Stimulated activated CD4-positive, alpha-beta T cell treated with anti-CD3 and anti-CD28 coated beads, TNF-alpha, amount 100 ng/mL, for 4 hours (primary cell): ENCODE data around the gene POU2F2.

Source experiments
- DNase-seq, 3 experiments: peaks; one replicate each; pipeline ENCODE4 v3.0.0-alpha.2; 2020; ENCODE audit warnings: low read depth in 3 of 3

The POU2F2 gene

DNA sequence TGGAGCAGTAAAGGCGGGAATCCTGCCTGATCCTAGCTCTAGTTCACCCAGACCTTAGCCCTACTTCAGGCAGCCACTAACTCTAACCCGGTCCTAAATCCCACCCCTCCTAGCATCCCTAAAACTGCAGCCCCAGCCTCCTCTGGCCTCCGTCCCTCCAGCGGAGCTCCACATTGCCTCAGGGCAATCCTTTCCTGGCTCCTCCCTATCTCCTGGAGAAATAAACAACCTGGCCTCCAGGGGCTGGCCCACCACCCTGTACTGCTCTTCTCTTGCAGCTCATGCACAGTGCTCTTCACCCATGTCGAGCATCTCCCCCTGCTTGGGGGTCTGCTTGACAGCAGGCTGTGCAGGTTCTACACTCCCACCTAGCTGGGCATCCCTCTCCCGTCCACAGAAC, 6.7 kb downstream of the POU2F2 start:
- DNase-seq, result no peak

DNA sequence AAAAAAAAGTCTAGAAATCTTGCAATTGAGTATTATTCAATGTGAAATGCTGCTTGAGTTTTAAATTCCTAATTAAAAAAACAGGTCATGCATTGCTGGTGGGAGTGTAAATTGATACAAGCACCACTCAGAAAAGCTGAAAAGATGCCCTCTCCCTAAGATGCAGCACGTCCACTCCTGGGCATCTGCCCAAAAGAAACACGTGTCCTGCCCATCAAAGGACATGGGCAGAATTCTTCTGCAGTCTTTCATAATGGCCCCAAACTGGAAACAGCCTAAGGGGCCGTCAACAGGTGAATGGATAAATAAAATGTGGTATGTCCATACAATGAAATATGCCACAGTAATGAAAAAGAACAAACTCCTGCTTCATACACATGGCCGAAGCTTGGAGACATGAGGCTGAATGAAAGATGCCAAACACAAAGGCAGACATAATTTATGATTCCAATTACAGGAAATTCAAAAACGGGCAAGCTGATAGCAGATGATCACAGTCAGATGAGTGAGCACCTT, 7.8 kb downstream of the POU2F2 start:
- no peak for DNase-seq

DNA sequence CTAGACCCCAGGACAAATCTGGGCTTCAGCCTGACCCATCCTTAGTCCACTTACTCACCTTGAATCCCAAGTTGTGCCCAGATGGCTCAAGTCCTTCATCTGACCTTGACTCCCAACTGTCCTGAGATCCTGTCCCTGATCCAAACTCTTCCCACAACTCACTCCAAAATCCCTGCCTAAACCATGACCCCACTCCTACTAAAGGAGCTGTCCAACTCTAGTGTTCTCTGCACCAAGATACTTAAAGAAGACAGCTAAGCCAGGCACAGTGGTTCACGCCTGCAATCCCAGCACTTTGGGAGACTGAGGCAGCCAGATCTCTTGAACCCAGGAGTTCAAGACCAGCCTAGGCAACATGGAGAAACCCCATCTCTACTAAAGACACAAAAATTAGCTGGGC, 8.5 kb downstream of the POU2F2 start:
- DNase-seq, result no peak

DNA sequence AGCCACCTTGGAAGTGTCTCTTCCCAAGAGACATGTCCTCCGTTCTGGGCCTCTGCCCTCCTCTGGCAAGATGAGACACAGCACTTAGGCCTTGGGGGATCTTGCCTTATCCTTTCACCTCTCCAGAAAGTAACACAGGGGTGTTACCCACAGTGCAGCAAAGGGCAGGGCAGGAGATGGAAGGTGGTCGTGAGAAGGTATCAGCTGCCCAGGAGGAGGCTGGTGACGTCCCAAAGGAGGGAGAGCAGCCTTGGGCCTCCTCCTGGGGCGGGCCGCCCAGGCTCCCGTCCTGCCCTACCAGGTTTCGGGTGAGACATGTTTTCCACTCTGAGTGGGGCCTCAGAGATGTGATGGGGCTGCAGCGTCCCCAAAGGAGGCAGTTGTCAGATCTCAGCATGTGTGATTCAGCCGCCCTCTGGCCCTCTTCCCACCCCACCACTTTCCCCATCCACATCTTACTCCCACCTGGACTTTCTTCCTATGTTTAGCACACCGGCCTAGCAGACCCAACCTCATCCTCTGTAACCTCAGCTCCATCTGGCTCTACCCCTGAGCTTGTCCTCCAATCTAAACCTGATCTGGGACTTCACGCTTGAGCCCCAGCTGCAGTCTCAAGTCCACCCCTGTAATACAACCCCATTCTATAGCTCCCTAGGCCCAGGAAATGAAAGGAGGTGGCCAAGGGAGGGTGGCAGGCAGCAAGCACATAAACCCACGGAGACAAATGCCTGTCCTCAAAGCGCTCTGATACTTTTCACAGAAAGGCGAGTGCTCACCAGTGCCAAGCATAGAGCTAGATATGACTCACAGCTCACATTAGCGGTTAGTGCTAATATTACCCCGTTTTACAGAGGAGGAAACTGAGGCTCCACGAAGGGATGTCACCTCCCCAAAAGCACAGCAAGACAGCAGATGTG, 9.3 kb downstream of the POU2F2 start:
- DNase-seq, result peak; percentile 54 to 62 (median 56)

DNA sequence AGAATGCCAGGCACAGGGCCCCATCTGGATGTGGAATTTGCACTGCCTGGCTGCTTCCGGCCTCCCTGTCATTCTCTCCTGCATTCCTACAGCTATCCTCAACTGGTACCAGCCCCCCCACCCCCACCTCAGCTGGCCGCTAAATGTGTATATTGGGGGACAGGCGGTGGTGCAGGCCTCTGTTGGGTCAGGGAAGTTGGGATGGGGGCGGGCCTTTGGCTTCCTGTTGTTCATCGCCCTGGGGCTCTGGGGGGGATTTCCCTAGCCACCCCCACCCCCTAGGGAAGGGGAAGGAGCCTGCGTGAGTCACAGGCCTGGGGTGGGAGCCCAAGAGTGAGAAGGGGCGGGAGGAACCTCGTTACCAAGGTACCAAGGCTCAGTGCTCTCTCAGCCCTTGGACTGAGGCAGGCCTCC, 10.6 kb downstream of the POU2F2 start:
- DNase-seq, result peak; percentile 68 to 84 (median 81)

DNA sequence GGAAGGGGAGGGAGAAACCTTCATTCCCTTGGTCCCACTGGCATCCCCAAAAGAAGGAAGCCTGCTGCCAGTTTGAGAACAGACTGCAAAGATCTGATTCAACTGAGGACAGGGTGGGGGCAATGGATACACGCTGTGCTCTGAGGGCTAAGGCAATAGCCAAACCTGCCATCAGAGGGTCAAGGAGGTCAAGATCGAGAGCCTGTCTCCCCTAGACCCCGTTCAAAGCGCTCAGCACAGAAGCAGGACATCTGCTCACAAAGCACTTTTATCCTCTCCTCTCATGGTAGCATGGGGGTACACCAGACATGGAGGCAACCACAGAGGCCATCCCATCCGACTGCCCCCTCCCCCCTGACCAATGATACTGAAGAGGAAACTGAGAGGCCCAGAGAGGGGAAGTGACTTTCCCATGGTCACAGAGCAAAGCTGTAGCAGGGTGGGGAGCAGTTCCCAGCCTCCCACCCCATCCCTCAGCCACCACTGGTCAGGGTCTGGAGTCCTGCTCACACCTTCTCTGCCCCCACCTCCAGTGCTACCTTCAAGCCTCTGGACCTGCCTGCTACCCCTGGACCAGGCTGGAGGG, 11.1 kb downstream of the POU2F2 start:
- DNase-seq, result no peak

DNA sequence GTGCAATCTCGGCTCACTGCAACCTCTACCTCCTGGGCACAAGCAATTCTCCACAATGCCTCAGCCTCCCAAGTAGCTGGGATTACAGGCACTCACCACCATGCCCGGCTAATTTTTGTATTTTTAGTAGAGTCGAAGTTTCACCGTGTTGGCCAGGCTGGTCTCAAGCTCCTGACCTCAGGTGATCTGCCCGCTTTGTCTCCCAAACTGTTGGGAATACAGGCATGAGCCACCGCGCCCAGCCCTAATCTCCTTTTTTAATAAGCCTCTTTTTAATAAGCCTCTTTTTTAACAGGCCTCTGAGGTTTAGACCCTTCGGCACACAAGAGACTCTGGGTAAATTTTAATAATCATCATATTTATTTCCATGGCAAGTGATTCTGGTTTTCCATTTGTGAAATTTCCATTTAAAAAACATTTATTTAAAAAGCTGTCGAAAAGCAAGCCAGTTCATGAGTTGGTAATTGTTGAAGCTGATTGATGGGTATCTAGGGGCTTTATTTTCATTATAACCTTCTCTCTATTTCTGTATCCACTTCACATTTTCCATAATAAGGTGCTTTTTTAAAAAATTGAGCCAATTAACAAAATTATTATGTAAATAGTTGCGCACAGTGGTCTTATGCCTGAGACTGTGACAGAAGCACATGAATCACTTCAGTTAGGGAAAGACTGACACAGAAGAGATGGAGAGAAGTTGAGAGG, 11.8 kb downstream of the POU2F2 start:
- DNase-seq, result no peak

DNA sequence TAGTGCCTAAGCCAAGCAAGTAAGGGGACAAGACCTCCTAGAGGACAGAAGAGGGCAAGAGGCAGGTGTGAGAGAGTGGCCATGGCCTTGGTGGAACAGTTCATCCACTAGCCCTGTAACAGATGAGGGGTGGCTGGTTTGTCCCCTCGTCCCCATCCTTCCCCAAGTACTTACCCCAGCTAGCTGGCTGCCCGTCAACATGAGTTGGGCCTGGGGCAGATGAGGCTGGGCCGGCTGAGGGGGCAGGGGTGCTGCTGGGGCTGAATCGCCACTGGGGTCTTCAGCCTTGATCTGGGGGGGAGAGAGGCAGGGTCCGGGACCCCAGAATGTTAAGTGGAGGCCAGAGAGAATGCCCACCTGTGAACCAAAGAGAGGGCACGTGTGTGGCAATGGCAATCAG, 15.2 kb downstream of the POU2F2 start:
- no peak for DNase-seq

DNA sequence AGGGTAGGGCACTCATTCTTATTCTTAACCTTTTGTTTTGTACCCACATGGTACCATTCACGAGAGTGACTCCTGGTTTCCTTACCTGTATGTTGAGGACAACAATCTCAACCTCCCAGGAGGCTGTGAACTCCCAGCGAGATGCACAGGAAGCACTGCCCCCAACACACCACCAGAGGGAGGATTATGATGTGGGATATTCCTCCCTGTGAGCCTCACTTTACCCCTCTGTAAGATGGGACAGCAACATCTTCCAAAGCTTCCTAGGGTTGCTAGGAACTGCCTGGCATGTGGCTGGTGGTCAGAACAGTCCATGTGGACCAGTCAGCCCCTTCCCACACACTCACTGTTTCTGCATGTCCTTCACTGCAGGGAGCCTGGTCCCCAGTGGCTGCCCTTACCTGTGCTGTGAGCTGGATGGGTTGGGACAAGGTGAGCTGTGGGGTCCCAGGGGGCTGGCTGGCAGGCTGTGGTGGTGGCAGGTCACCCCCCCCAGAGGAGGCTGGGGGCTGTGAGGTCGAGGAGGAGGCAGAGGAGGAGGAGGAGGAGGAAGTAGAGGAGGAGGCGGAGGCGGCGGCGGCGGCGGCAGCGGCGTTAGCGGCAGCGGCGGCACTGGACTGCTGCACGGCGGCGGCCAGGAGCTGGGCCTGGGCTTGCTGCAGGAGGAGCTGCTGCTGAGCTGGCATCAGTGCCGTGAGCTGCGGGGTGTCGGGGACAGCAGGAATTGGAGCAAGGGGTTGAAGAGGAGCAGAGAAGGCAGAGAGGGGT, 15.8 kb downstream of the POU2F2 start:
- no peak for DNase-seq

DNA sequence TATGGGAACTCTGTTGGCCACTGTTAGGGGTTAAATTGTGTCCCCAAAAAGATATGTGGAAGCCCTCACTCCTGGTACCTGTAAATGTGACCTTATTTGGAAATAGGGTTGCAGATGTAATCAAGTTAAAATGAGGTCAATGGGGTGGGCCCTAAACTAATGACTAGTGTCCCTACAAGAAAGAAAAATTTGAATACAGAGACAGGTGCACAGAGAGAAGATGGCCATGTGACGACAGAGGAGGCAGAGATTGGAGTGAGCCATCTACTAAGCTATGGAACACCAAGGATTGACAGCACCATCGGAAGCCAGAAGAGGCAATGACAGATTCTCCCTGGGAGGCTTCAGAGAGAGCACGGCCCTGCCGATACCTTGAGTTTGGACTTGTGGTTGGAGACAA, 16.5 kb downstream of the POU2F2 start:
- no peak for DNase-seq

DNA sequence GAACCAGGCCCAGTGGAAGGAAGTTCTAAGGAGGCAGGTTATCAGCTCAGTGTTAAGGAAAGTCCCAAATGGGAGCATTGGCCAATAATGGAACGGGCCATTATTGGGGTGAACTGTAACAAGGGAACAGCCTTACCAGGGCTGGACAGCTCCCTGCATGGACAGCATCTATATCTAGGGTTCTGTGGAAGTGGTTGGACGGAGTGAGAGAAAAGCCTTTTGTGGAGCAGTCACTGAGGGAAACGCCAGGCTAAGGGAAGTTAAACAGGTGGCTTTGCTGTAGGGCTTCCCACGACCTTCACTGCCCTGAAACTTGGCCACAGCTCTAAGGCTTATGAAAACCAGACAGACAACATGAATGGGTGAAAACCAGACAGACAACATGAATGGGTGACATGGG, 17.0 kb downstream of the POU2F2 start:
- DNase-seq, result no peak

DNA sequence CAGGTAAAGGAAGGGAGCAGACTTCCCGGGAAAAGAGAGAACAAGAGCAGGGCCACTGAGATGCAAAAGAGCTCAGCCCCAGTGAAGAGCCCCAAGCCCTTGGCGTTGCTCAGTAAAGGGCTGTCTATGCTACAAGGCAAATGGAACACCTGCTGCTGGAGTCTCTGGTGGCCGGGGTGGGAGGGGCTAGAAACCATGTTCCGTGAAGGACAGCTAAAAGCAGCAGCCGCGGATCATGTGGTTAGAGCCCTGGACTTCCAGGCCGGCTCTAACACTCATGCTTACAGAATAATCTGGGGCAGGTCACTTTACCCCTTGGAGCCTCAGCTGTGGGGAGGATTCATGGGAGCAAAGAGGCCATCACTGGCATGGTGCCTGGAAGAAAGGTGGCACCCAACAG, 17.8 kb downstream of the POU2F2 start:
- DNase-seq, result no peak

DNA sequence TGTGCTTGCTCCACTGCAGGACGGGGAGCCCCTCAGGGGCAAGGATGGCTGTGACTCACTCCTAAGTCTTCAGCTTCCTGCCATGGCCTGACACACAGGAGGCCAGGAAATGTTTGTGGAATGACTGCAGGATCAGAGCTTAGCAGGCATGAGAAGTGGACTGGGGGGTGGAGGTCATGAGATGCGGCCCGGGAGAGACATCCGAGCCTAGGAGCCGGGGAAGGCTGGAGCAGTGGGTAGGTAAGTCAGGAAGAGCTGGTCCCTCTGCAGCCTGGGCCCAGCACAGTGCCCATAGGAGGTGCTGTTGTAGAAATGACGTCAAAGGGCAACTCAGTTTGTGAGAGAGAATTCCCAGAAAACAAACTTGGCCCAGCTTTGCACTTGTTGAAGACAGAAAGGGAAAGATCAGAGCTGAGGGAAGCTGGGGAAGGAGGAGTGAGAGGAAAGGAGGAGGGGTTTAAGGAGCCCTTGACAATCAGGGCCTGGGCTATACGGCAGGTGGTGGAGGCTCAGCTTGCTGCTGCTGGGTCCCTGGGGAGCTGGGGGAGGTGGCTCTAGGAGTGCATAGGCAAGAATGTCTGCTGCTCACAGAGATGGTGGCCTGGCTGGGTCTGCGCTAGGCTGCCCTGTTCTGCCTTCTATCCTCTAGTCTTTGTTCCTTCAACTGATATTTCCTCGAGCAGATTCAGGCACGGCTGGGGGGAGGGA, 18.5 kb downstream of the POU2F2 start:
- no peak for DNase-seq

DNA sequence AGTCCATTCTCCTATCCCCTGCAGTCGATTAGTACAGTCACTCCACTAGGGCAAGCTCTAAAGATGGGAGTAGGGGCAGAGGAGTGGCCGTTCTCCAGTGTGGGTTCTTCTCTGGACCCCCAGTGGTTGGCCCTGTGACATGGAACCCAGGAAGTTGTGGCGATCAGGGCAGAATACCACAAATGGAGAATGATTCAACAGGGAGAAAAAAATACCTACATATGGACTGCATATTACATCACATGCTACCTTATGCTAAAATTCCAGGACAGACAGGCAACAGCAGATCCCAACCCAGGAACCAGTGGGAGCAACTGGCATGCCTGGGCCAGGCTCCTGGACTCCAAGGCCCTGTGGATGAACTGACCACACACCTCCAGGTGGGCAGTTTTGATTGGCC, 20.4 kb downstream of the POU2F2 start:
- DNase-seq, result no peak

DNA sequence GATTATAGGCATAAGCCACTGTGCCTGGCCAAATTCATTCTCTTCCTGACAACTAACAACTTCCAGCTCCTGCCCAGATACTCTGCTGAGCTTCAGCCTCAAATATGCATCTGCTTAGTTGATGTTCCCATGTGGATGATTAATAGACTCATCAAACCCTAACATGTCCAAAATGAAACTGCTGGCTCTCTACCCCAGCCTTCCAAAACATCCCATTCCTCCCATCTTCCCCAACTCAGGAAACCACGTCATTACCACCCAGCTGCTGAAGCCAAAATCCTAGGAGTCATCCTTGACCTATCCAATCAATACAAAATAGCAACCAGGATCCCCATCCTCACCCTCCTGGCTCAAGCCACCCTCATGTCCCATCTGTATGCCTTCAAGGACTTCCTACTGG, 20.9 kb downstream of the POU2F2 start:
- DNase-seq, result no peak

DNA sequence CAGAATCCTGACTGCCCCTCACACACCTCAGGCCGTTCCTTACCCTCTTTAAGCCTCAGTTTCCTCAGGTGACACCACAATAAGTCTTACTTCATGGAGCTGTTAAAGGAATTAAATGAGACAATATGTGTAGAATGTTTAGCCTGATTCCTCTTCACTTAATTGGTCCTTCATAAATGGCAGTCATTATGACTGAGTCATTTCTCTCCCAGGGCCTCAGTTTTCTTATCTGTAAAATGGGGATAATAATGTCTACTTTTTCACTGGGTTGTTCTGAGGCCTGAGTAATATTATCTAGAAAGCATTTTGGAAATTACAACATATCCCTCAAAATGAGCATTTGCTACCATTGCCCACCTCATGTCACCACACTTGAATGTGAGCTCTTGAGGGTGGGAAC, 21.6 kb downstream of the POU2F2 start:
- DNase-seq, result no peak

DNA sequence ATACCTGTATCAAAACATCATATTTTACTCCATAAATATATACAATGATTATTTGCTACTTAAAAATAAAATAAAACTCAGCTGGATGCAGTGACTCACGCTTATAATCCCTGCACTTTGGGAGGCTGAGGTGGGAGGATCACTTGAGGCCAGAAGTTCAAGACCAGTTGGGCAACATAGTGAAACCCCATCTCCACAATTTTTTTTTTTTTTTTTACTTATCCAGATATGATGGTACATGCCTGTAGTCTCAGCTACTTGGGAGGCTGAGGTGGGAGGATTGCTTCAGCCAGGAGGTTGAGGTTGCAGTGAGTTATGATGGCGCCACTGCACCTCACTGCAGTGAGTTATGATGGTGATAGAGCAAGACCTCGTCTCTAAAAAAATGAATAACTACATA, 22.4 kb downstream of the POU2F2 start:
- DNase-seq, result no peak

DNA sequence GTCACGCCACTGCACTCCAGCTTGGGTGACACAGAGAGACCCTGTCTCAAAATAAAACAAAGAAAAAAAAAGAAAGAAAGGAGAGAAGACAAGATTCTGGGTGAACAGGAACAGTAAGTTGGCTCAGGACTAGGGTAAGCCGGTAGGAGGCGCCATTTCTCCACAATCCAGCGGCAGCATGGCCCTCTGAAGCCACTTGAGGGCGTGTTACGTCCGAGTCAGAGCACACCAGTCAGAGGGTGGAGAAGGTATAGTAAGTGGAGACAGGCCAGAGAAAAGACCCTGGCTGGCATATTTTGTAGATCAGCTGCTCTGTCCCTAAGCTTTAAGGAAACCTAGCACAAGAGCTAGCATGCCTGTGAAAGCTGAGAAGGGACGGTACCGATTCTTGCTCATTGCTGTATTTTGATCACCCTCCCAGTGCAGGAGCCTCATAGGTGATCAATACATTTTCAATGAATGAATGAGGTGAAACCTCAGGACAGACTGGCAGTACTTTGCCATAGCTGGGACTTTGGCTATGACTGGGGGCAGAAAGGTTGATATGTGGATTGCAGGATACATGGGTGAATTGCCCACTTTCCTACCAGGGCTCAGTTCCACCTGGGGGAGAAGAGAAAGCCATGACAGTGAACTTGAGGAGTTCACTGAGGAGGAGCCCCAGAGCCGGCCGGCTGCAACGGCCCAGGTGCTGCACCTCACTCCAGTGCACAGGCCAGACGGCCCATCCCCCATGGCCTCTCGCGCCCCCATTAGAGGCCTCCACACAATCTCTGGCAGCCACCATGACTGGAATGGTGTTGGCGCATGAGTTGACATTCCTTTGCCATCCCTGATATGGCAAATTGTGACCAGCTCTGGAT, 23.5 kb downstream of the POU2F2 start:
- DNase-seq, result peak; percentile 77 to 84 (median 79)

DNA sequence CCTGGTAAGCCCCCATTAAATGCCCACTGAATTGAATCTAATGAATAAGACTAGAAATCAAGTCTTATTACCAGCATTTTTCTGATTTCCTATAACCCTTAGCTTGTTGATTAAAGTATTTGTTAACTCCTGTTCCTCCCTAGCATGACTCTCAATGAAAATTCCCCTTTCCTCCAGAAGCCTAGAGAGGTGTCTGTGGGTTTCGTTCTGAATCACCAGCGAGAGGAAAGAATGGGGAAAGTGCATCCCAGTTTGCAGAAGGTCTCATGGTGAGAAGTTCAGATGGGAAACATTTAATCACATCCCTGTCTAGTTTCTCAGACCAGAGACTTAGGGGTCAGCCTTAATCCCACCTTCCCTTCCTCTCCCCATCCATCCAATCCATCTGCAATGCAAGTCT, 26.9 kb downstream of the POU2F2 start:
- DNase-seq, result no peak

DNA sequence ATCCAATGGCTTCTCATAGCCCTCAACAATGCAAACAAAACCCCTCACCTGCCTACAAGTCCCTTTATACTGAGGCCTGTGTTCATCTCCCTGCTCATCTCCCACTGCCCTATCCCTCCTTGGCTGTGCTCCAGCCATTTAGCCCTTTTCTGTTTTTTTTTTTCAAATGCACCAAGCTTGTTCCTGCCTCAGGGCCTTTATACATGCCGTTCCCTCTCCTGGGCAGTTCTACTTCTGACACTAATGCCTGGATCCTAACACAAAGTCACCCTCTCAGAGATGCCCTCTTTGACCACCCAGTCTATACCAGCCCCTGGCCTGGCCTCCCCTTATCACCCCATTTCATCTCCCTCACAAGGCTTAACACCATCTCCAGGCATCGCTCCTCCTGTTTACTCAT, 29.4 kb downstream of the POU2F2 start:
- no peak for DNase-seq
